ENCODE data around the gene SCN5A. TPM values are rescaled to one million over a fixed set of nuclear protein-coding genes. Genes with fewer than 3 reads are reported as not detected.
A peak's percentile ranks its signal among the peaks of the same experiment; 100 is the strongest.

The SCN5A gene
- total and polyA plus RNA-seq, 5 donors from 2014 or later: not detected

DNA sequence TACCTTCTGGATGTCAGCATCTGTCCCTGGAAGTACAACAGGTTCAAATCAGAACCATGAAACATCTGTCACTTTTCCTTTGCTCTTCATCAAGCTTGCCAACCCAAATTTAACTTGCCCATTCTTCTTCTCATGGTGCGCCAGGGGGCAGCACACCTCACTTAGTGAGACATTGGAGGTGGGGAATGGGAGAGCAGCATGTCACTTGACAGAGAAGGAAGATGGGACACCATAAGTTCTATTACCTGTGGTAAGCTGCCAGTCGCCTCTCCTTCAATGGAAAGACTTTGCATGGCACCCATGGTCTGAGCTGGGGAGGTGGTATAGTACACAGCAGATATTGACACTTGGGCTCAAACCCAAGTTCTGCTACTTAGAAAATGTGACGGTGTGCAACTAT, 2.9 kb downstream of the SCN5A start:
- Histone ChIP-seq H3K36me3 (ENCODE audit: control insufficient read depth, insufficient read depth, low read length) (no peaks in the 10 kb centered on the region), H3K27me3 (ENCODE audit: control insufficient read depth, insufficient read depth, low read length) (peaks cover 22% of the 10 kb centered on the region), H3K4me3 (ENCODE audit: low read depth, low read length) (no peak overlapping the region), H3K4me1 (ENCODE audit: control insufficient read depth, insufficient read depth, low read length, poor library complexity, severe bottlenecking) (peaks cover 17% of the 10 kb centered on the region), H3K9me3 (ENCODE audit: control insufficient read depth in 2 of 2, low read length in 2 of 2) (no peaks in the 10 kb centered on the region), H3K27ac (ENCODE audit: insufficient read depth, low read length, poor library complexity, severe bottlenecking) (no peak overlapping the region)
- Mint-ChIP-seq H3K36me3 (no peaks in the 10 kb centered on the region), H3K27ac (no peak overlapping the region), H3K9me3 (peaks cover 0 to 1% (median 0%) of the 10 kb centered on the region in 7 donors), H3K4me3 (no peak overlapping the region), H3K4me1 (peaks cover 0 to 5% (median under 1%) of the 10 kb centered on the region in 4 donors), H3K27me3 (peaks cover 4% of the 10 kb centered on the region)
- DNase-seq (peak in 1 of 3 donors; percentile 44), ATAC-seq (ENCODE audit: low read depth in 2 of 2) (no peak)

DNA sequence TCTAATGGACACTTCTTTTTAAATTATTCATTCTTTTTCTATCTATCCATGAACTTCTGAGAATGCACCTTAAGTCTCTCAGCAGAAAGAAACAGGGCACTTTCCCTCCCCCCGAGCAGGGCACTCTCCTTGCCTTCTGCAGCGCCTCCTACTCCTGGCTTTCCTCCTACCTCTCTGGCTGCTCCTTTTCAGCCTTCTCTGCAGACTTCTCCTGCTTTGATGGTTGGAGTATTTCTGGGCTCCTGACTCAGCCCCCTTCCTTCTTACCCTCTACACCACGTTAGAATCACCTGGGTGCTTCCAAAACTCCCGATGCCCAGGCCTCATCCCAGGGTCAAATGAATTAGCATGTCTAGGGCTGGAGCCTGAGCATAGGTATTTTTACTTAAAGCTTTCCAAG, 3.4 kb downstream of the SCN5A start:
- Mint-ChIP-seq H3K4me3 (no peak overlapping the region), H3K36me3 (no peaks in the 10 kb centered on the region), H3K27me3 (peaks cover 4% of the 10 kb centered on the region), H3K27ac (no peak overlapping the region), H3K9me3 (peaks cover 0 to 1% (median 0%) of the 10 kb centered on the region in 7 donors), H3K4me1 (peaks cover 0 to 5% (median under 1%) of the 10 kb centered on the region in 4 donors)
- Histone ChIP-seq H3K9me3 (ENCODE audit: control insufficient read depth in 2 of 2, low read length in 2 of 2) (no peaks in the 10 kb centered on the region), H3K27me3 (ENCODE audit: control insufficient read depth, insufficient read depth, low read length) (peaks cover 22% of the 10 kb centered on the region), H3K36me3 (ENCODE audit: control insufficient read depth, insufficient read depth, low read length) (no peaks in the 10 kb centered on the region), H3K4me3 (ENCODE audit: low read depth, low read length) (no peak overlapping the region), H3K27ac (ENCODE audit: insufficient read depth, low read length, poor library complexity, severe bottlenecking) (no peak overlapping the region), H3K4me1 (ENCODE audit: control insufficient read depth, insufficient read depth, low read length, poor library complexity, severe bottlenecking) (peaks cover 14% of the 10 kb centered on the region)
- no peak for DNase-seq
- no peak for ATAC-seq (ENCODE audit: low read depth in 2 of 2)

DNA sequence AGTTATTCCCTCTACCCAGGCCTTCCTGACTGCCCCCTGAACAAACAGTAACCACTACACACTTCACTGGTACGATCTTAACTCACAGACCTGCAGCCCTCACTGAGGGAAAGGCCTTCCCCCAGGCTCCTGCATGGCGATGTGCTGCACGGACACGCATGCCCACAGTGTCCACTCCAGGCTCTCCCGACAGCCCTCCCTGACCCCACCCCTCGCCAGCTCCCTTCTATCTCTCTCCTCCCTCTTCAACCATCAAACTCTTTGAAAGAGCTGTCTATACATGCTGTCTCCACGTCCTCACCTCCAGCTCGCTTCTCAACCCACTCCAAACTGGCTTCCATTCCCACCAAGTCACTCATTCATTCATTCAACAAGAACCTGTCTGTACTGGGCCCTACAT, 3.9 kb downstream of the SCN5A start:
- no peak for DNase-seq
- H3K27ac Mint-ChIP-seq: no peak overlapping the region

DNA sequence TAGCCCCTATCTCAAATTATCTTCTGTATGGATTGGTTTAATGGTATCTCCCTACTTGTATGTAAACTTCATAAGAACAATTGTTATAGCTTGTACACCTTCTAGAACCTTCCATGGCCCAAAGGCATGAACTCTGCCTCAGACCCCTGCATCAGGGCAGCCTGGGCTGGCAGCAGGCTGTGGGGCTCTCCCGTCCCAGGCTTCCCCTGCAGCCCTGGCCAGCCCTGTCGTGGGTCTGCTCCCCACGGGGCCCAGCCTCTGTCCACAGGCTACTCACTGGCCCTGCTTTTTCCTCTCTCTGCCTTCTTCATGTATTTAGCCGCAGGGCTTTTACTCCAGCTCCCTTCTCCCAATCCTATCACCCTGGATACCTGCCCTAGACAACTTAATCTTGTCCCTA, 4.4 kb downstream of the SCN5A start:
- Mint-ChIP-seq H3K4me1 (peaks cover 0 to 5% (median 0%) of the 10 kb centered on the region in 4 donors), H3K27ac (no peak overlapping the region), H3K9me3 (peaks cover 0 to 1% (median 0%) of the 10 kb centered on the region in 7 donors), H3K36me3 (no peaks in the 10 kb centered on the region), H3K4me3 (no peak overlapping the region), H3K27me3 (peaks cover 4% of the 10 kb centered on the region)
- Histone ChIP-seq H3K27ac (ENCODE audit: insufficient read depth, low read length, poor library complexity, severe bottlenecking) (no peak overlapping the region), H3K4me1 (ENCODE audit: control insufficient read depth, insufficient read depth, low read length, poor library complexity, severe bottlenecking) (peaks cover 10% of the 10 kb centered on the region), H3K36me3 (ENCODE audit: control insufficient read depth, insufficient read depth, low read length) (no peaks in the 10 kb centered on the region), H3K4me3 (ENCODE audit: low read depth, low read length) (no peak overlapping the region), H3K27me3 (ENCODE audit: control insufficient read depth, insufficient read depth, low read length) (peaks cover 15% of the 10 kb centered on the region), H3K9me3 (ENCODE audit: control insufficient read depth in 2 of 2, low read length in 2 of 2) (no peaks in the 10 kb centered on the region)
- ATAC-seq (ENCODE audit: low read depth in 2 of 2): no peak
- no peak for DNase-seq

More for the DNA sequence above, 3.9 kb downstream of the SCN5A start:
- Histone ChIP-seq H3K27ac (ENCODE audit: insufficient read depth, low read length, poor library complexity, severe bottlenecking) (no peak overlapping the region), H3K36me3 (ENCODE audit: control insufficient read depth, insufficient read depth, low read length) (no peaks in the 10 kb centered on the region), H3K4me1 (ENCODE audit: control insufficient read depth, insufficient read depth, low read length, poor library complexity, severe bottlenecking) (peaks cover 12% of the 10 kb centered on the region), H3K9me3 (ENCODE audit: control insufficient read depth in 2 of 2, low read length in 2 of 2) (no peaks in the 10 kb centered on the region), H3K27me3 (ENCODE audit: control insufficient read depth, insufficient read depth, low read length) (peaks cover 20% of the 10 kb centered on the region), H3K4me3 (ENCODE audit: low read depth, low read length) (no peak overlapping the region)
- peaks cover 0 to 5% (median 0%) of the 10 kb centered on the region in 4 donors for H3K4me1 Mint-ChIP-seq
- H3K36me3 Mint-ChIP-seq: no peaks in the 10 kb centered on the region
- ATAC-seq (ENCODE audit: low read depth in 2 of 2): no peak
- H3K4me3 Mint-ChIP-seq: no peak overlapping the region
- H3K27me3 Mint-ChIP-seq: peaks cover 4% of the 10 kb centered on the region
- peaks cover 0 to 1% (median 0%) of the 10 kb centered on the region in 7 donors for H3K9me3 Mint-ChIP-seq

DNA sequence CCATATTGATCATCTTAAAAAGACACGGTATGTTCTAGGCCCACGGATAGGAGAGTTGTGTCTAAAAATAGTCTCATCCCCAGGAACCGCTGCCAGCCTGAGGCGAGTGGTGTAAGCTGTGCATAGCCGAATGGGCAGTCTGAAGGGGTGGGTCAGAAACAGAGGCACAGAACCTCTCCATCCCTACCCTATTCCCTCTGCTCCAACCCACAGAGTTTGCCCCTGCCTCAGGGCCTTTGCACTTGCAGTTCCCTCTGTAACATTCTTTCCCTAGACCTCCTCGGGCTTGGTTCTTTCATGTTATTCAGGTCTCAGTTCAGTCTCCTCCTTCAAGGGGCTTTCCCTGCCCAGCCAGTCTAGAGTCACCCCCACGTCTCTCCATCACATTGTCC, 4.8 kb downstream of the SCN5A start:
- Histone ChIP-seq H3K4me1 (ENCODE audit: control insufficient read depth, insufficient read depth, low read length, poor library complexity, severe bottlenecking) (peaks cover 9% of the 10 kb centered on the region), H3K27me3 (ENCODE audit: control insufficient read depth, insufficient read depth, low read length) (peaks cover 12% of the 10 kb centered on the region), H3K9me3 (ENCODE audit: control insufficient read depth in 2 of 2, low read length in 2 of 2) (no peaks in the 10 kb centered on the region), H3K36me3 (ENCODE audit: control insufficient read depth, insufficient read depth, low read length) (no peaks in the 10 kb centered on the region), H3K27ac (ENCODE audit: insufficient read depth, low read length, poor library complexity, severe bottlenecking) (no peak overlapping the region), H3K4me3 (ENCODE audit: low read depth, low read length) (no peak overlapping the region)
- peaks cover 0 to 1% (median 0%) of the 10 kb centered on the region in 7 donors for H3K9me3 Mint-ChIP-seq
- no peaks in the 10 kb centered on the region for H3K36me3 Mint-ChIP-seq
- no peak overlapping the region for H3K4me3 Mint-ChIP-seq
- DNase-seq (no peak), ATAC-seq (ENCODE audit: low read depth in 2 of 2) (no peak)
- peaks cover 0 to 5% (median 0%) of the 10 kb centered on the region in 4 donors for H3K4me1 Mint-ChIP-seq
- H3K27ac Mint-ChIP-seq: no peak overlapping the region
- peaks cover 4% of the 10 kb centered on the region for H3K27me3 Mint-ChIP-seq

DNA sequence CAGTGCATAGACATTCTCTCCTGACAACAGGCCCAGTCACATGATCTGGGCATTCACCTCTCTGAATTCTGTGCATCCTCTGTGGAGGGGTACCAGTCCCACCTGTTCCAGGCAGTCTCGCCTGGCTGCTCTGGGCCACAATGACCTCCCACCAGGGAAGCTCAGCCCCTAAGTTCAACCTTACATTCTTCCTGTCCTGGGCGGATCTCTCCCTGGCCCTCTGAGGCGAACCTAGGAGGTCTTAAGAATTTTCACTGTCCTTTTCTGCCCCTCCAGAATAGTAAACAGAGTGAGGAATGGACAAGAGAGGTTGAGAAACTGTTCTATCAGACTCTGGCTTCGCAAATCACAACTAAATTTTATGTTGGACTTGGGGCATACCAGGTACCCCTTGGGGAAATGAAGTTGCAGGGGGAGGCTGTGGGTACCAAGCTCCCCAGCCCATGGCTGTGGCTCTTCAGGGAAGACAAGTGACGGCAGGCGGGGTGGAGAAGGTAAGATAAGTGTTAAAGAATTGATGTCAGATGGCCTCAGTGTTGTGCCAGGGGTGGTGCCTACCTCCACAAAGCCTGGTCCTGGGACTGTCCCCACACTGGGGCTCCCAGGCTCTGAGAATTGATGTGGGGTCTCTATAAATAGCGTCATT, 5.3 kb downstream of the SCN5A start:
- Histone ChIP-seq H3K9me3 (ENCODE audit: control insufficient read depth in 2 of 2, low read length in 2 of 2) (no peaks in the 10 kb centered on the region), H3K36me3 (ENCODE audit: control insufficient read depth, insufficient read depth, low read length) (no peaks in the 10 kb centered on the region), H3K27ac (ENCODE audit: insufficient read depth, low read length, poor library complexity, severe bottlenecking) (no peak overlapping the region), H3K27me3 (ENCODE audit: control insufficient read depth, insufficient read depth, low read length) (peaks cover 12% of the 10 kb centered on the region), H3K4me3 (ENCODE audit: low read depth, low read length) (no peak overlapping the region), H3K4me1 (ENCODE audit: control insufficient read depth, insufficient read depth, low read length, poor library complexity, severe bottlenecking) (peaks cover 6% of the 10 kb centered on the region)
- Mint-ChIP-seq H3K4me1 (peaks cover 0 to 5% (median 0%) of the 10 kb centered on the region in 4 donors), H3K9me3 (peaks cover 0 to 1% (median 0%) of the 10 kb centered on the region in 7 donors), H3K27ac (peak overlapping the region in 1 of 3 donors; percentile 88), H3K27me3 (peaks cover 4% of the 10 kb centered on the region), H3K36me3 (no peaks in the 10 kb centered on the region), H3K4me3 (no peak overlapping the region)
- ATAC-seq (ENCODE audit: low read depth in 2 of 2): no peak
- DNase-seq: no peak

DNA sequence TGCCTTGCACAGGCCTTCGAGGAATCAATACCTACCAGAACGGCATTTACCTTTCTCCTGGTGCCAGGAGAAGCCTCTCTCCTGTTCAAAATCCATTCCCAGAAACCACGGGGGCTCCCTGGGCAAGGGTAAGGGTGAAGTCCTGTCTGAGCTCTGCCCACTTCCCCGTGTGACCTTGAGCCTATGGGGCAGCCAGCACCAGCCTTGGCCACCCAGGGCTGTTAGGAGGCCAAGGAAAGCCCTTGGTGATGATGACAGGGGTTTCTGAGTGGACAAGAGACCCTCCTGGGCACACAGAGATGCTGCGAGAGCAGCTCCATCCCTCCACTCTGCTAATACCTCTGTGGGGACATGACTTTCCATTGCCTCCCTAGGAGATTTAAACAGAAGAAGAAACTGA, 5.9 kb downstream of the SCN5A start:
- H3K27me3 ChIP-seq (ENCODE audit: control insufficient read depth, insufficient read depth, low read length): peaks cover 10% of the 10 kb centered on the region
- peak overlapping the region in 1 of 3 donors; percentile 88 for H3K27ac Mint-ChIP-seq
- peaks cover 0 to 3% (median 0%) of the 10 kb centered on the region in 4 donors for H3K4me1 Mint-ChIP-seq
- no peak overlapping the region for H3K27ac ChIP-seq (ENCODE audit: insufficient read depth, low read length, poor library complexity, severe bottlenecking)
- DNase-seq: no peak
- H3K4me1 ChIP-seq (ENCODE audit: control insufficient read depth, insufficient read depth, low read length, poor library complexity, severe bottlenecking): peaks cover under 1% of the 10 kb centered on the region
- no peaks in the 10 kb centered on the region for H3K36me3 Mint-ChIP-seq
- no peaks in the 10 kb centered on the region for H3K9me3 ChIP-seq (ENCODE audit: control insufficient read depth in 2 of 2, low read length in 2 of 2)
- H3K4me3 Mint-ChIP-seq: no peak overlapping the region
- no peak for ATAC-seq (ENCODE audit: low read depth in 2 of 2)
- no peaks in the 10 kb centered on the region for H3K36me3 ChIP-seq (ENCODE audit: control insufficient read depth, insufficient read depth, low read length)
- peaks cover 4% of the 10 kb centered on the region for H3K27me3 Mint-ChIP-seq
- no peak overlapping the region for H3K4me3 ChIP-seq (ENCODE audit: low read depth, low read length)
- no peaks in the 10 kb centered on the region for H3K9me3 Mint-ChIP-seq

DNA sequence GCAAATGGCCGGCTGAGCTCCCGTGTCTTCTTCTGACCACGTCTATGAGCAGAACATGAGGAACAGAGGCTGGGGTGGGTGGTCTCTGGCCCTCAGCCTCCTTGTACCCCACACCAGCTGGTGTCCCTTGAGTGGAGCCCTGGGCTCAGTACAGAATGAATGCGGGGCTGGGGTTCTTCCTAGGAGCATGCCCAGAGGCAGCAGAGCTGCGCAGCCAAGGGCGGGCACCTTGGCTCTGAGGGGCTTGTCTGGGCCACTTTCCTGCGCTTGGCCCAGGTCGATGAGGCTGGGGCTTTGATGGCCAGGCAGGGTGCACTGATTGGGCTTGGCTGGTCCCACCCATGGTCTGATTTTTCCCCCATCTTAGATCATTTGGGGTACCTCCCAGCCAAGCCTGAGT, 6.4 kb downstream of the SCN5A start:
- peaks cover 5% of the 10 kb centered on the region for H3K27me3 ChIP-seq (ENCODE audit: control insufficient read depth, insufficient read depth, low read length)
- Mint-ChIP-seq H3K9me3 (no peaks in the 10 kb centered on the region), H3K27me3 (peaks cover 4% of the 10 kb centered on the region), H3K27ac (no peak overlapping the region), H3K4me3 (no peak overlapping the region), H3K36me3 (no peaks in the 10 kb centered on the region), H3K4me1 (no peaks in the 10 kb centered on the region)
- H3K36me3 ChIP-seq (ENCODE audit: control insufficient read depth, insufficient read depth, low read length): no peaks in the 10 kb centered on the region
- no peak overlapping the region for H3K4me3 ChIP-seq (ENCODE audit: low read depth, low read length)
- ATAC-seq (ENCODE audit: low read depth in 2 of 2) (no peak), DNase-seq (no peak)
- no peaks in the 10 kb centered on the region for H3K4me1 ChIP-seq (ENCODE audit: control insufficient read depth, insufficient read depth, low read length, poor library complexity, severe bottlenecking)
- H3K27ac ChIP-seq (ENCODE audit: insufficient read depth, low read length, poor library complexity, severe bottlenecking): no peak overlapping the region
- no peaks in the 10 kb centered on the region for H3K9me3 ChIP-seq (ENCODE audit: control insufficient read depth in 2 of 2, low read length in 2 of 2)
